ENCODE results near the gene FBXW12.

DNA sequence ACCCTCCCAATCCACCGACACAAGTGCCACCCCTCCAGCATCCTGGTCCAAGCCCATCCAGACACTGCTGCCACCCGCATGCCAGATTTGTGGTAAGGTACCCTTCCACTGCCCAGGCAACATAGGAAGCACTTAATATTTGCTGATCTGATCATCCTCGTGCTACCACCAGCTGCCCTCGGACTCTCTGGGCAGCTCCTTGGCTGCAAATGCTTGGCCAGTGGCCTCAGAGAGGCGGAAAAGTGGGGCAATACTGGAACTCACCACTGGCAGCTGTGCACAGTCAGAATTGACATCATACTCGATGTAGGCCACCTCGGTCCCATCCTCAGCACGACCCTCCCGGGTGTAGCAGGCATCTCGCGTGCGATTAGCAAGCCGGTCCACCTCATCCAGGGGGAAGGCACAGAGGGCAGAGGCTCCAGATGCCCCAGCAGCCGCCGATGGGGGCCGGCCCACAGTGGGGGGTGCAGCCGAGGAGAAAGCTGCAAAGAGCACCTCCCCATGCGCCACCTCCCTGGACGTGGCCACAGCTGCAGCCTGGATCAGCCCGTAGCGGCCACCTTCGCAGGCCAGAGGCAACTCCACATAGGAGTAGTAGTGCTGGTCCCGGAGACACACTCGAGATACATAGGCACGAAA is 51.3 kb downstream of the FBXW12 start:
- TF ChIP-seq, protein P1, sequence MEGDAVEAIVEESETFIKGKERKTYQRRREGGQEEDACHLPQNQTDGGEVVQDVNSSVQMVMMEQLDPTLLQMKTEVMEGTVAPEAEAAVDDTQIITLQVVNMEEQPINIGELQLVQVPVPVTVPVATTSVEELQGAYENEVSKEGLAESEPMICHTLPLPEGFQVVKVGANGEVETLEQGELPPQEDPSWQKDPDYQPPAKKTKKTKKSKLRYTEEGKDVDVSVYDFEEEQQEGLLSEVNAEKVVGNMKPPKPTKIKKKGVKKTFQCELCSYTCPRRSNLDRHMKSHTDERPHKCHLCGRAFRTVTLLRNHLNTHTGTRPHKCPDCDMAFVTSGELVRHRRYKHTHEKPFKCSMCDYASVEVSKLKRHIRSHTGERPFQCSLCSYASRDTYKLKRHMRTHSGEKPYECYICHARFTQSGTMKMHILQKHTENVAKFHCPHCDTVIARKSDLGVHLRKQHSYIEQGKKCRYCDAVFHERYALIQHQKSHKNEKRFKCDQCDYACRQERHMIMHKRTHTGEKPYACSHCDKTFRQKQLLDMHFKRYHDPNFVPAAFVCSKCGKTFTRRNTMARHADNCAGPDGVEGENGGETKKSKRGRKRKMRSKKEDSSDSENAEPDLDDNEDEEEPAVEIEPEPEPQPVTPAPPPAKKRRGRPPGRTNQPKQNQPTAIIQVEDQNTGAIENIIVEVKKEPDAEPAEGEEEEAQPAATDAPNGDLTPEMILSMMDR (IDR thresholded peaks at IDR 0.05), result no peak
- TF ChIP-seq POLR2A (IDR thresholded peaks at IDR 0.05), result no peak

Measured in right lobe of liver (tissue), 4 donors.